Peyer's patch (tissue), 4 donors: ENCODE results near the gene MS4A4E. TPM values are rescaled to one million over a fixed set of nuclear protein-coding genes. Genes with fewer than 3 reads are reported as not detected.
"Not testable (repeated sequence)": the region's sequence is repeated elsewhere in the genome, so short reads cannot be mapped to it uniquely, and the experiment has no call there.

Experiments used
- DNase-seq, 3 donors: peaks; one replicate each; pipeline ENCODE4 v3.0.0-alpha.2; 2017 to 2019
- H3K27ac ChIP-seq, 4 donors: fragments of 200-600 bp; sonication (generic); one replicate each; pipeline ENCODE4 v1.5.1; 2016 to 2019
- H3K27me3 ChIP-seq, 2 donors: fragments of 200-600 bp; sonication (generic); one replicate each; pipeline ENCODE4 v1.5.1; 2019
- H3K36me3 ChIP-seq, 3 donors: fragments of 200-600 bp; sonication (generic); one replicate each; pipeline ENCODE4 v1.5.1; 2016 to 2019
- H3K4me1 ChIP-seq, 4 donors: fragments of 200-600 bp; sonication (generic); one replicate each; pipeline ENCODE4 v1.5.1; 2016 to 2019
- H3K4me3 ChIP-seq, 4 donors: fragments of 200-600 bp; sonication (generic); 1 replicate in 3 of 4; 2 replicates in 1 of 4; pipeline ENCODE4 v1.5.1; 2016 to 2019; ENCODE audit warnings: mild to moderate bottlenecking in 1 of 4
- H3K9me3 ChIP-seq, 4 donors: fragments of 200-600 bp; sonication (generic); one replicate each; pipeline ENCODE4 v1.5.1; 2016 to 2019; ENCODE audit warnings: mild to moderate bottlenecking in 1 of 4
- POLR2A ChIP-seq, 2 donors: fragments of 450-650 bp; IDR thresholded peaks; one replicate each; pipeline ENCODE4 v1.5.1; 2017; ENCODE audit warnings: antibody characterized with exemption in 2 of 2, mild to moderate bottlenecking in 2 of 2, moderate library complexity in 2 of 2
- total RNA-seq, 4 donors: library from RNA; depleted of rRNA; stranded (reverse); fragments of >200 nt; gene quantifications; one replicate each; pipeline ENCODE4 v1.1.0, GENCODE V29; 2016
- TF ChIP-seq, protein P1 (sequence below), 6 experiments: fragments of 450-650 bp in 4 of 6; fragments of 200-600 bp in 2 of 6; sonication (generic) in 1 of 6; IDR thresholded peaks; one replicate each; pipeline ENCODE4 v1.5.1; 2017 to 2019; ENCODE audit warnings: antibody characterized with exemption in 6 of 6, mild to moderate bottlenecking in 3 of 6, moderate library complexity in 1 of 6

MS4A4E gene
- total RNA-seq: 10 to 100 TPM in 2 of 4 donors, 1 to 10 TPM in 2; 2.6 to 13.1 (median 9.3) TPM

- peak within 1 kb of the TSS in 2 of 4 donors; percentile 7 to 40 for H3K27ac ChIP-seq
- no peaks in the 10 kb centered on the region for H3K27me3 ChIP-seq
- peak within 1 kb of the TSS in 1 of 4 donors; percentile 4 for H3K4me3 ChIP-seq
- no peak for TF ChIP-seq POLR2A (IDR thresholded peaks at IDR 0.05)
- TF ChIP-seq, protein P1, sequence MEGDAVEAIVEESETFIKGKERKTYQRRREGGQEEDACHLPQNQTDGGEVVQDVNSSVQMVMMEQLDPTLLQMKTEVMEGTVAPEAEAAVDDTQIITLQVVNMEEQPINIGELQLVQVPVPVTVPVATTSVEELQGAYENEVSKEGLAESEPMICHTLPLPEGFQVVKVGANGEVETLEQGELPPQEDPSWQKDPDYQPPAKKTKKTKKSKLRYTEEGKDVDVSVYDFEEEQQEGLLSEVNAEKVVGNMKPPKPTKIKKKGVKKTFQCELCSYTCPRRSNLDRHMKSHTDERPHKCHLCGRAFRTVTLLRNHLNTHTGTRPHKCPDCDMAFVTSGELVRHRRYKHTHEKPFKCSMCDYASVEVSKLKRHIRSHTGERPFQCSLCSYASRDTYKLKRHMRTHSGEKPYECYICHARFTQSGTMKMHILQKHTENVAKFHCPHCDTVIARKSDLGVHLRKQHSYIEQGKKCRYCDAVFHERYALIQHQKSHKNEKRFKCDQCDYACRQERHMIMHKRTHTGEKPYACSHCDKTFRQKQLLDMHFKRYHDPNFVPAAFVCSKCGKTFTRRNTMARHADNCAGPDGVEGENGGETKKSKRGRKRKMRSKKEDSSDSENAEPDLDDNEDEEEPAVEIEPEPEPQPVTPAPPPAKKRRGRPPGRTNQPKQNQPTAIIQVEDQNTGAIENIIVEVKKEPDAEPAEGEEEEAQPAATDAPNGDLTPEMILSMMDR (IDR thresholded peaks at IDR 0.05): no peak
- DNase-seq: no peak
- no peaks in the 10 kb centered on the region for H3K4me1 ChIP-seq
- H3K36me3 ChIP-seq: no peaks in the 10 kb centered on the region
- no peaks in the 10 kb centered on the region for H3K9me3 ChIP-seq
These were observed at the start of gene MS4A4E for GRCh38 chr11:60242740-60243239. Gene MS4A4E, minus strand, starts transcription at chr11:60243137. Its CDS starts 13,082 bp downstream, at chr11:60230055.

DNA sequence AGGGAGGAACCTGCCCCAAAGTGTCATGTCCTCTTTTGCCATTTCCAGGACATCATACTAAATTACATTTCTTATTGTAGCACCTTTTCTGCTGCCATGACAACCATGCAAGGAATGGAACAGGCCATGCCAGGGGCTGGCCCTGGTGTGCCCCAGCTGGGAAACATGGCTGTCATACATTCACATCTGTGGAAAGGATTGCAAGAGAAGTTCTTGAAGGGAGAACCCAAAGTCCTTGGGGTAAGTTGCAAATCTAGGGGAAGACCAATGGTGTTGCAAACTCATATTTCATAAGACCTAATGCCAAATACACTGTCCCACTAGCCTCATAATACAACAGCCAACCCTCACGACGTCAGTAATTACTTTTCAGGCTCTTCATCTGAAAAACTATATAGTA, 49.2 kb upstream of the MS4A4E start:
- Histone ChIP-seq H3K4me3 (no peak overlapping the region), H3K4me1 (no peaks in the 10 kb centered on the region), H3K36me3 (no peaks in the 10 kb centered on the region), H3K27ac (no peak overlapping the region), H3K27me3 (no peaks in the 10 kb centered on the region), H3K9me3 (no peaks in the 10 kb centered on the region)
- no peak for TF ChIP-seq POLR2A (IDR thresholded peaks at IDR 0.05)
- TF ChIP-seq, protein P1 (IDR thresholded peaks at IDR 0.05): no peak
- DNase-seq: no peak

- Histone ChIP-seq H3K27me3 (no peaks in the 10 kb centered on the region), H3K4me1 (no peaks in the 10 kb centered on the region), H3K36me3 (no peaks in the 10 kb centered on the region), H3K27ac (no peak overlapping the region), H3K9me3 (no peaks in the 10 kb centered on the region), H3K4me3 (no peak overlapping the region)
- no peak for DNase-seq
- TF ChIP-seq, protein P1 (IDR thresholded peaks at IDR 0.05): no peak
- no peak for TF ChIP-seq POLR2A (IDR thresholded peaks at IDR 0.05)
These were observed 45.6 kb upstream of the MS4A4E start for GRCh38 chr11:60288531-60288930.

DNA sequence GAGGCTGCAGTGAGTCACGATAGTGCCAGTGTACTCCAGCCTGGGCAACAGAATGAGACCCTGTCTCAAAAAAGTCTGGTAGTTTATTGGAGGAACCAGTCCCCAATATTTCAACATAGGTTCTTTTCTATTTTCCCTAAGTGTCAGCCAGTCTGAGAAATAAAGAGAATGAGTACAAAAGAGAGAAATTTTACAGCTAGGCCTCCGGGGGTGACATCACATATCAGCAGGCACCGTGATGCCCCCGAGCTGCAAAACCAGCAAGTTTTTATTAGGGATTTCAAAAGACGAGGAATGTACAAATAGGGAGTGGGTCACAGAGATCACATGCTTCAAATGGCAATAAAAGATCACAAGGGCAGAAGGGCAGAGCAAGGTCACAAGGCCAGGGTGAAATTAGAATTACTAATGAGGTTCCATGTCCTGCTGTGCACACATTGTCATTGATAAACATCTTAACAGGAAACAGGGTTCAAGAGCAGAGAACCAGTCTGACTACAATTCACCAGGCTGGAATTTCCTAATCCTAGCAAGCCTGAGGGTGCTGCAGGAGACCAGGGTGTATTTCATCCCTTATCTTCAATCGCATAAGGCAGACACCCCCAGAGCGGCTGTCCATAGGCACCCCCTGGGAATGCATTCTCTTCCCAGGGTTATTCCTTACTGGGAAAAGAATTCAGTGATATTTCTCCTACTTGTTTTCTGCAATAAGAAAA, 42.6 kb upstream of the MS4A4E start:
- not testable (repeated sequence) for H3K4me1 ChIP-seq, H3K27me3 ChIP-seq, H3K9me3 ChIP-seq, H3K36me3 ChIP-seq, DNase-seq, H3K4me3 ChIP-seq, H3K27ac ChIP-seq

DNA sequence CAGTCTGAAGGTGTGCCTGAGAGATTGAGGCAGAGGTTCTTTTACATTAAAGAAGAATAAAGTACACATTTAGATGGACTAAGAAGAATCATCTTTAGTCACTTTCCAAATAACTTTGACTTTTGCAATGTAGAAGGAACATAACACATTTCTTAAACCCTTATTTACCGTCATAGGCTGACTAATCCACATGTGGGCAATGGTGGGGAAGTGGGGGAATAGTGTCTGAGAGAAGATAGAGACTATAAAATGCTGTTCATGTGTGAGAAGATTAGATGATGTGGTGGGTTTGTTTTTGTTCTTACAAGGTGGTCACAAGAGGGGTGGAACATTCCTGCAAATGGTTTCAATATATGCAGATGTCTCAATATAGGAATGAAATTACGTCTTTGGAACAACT, 39.3 kb upstream of the MS4A4E start:
- peak overlapping the region in 1 of 4 donors; percentile 7 for H3K27ac ChIP-seq

DNA sequence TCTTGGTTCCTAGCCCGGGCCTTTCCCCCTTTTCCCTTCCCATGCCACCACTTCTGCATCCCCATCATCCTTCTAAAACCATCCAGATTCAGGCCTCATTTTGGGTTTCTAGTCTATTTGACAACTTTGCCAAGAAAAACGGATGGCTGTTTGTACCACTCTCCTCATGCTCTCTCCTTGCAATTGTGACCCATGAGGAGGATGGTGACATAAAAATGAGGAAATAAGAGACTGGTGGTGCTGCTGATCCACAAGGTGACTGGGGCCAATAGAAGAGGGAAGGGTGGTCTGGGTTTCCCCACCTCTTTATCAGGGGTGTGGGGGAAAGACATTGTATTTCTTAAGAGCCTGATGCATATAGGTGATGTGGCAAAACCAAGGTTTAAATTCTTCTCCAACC, 38.5 kb upstream of the MS4A4E start:
- H3K4me3 ChIP-seq: peak overlapping the region in 1 of 4 donors; percentile 12
- TF ChIP-seq, protein P1 (IDR thresholded peaks at IDR 0.05): no peak
- no peak for TF ChIP-seq POLR2A (IDR thresholded peaks at IDR 0.05)
- H3K36me3 ChIP-seq: no peaks in the 10 kb centered on the region
- DNase-seq: no peak
- H3K9me3 ChIP-seq: no peaks in the 10 kb centered on the region
- H3K27ac ChIP-seq: peak overlapping the region in 2 of 4 donors; percentile 14 to 44
- no peaks in the 10 kb centered on the region for H3K4me1 ChIP-seq
- H3K27me3 ChIP-seq: no peaks in the 10 kb centered on the region

More for the DNA sequence above, 39.3 kb upstream of the MS4A4E start:
- H3K4me3 ChIP-seq: no peak overlapping the region
- H3K9me3 ChIP-seq: no peaks in the 10 kb centered on the region
- TF ChIP-seq, protein P1 (IDR thresholded peaks at IDR 0.05): no peak
- no peak for TF ChIP-seq POLR2A (IDR thresholded peaks at IDR 0.05)
- no peaks in the 10 kb centered on the region for H3K27me3 ChIP-seq
- no peaks in the 10 kb centered on the region for H3K36me3 ChIP-seq
- DNase-seq: no peak
- no peaks in the 10 kb centered on the region for H3K4me1 ChIP-seq
